SK-N-SH (cell line): Measurements from ENCODE around the gene SPATA6. TPM values are rescaled to one million over a fixed set of nuclear protein-coding genes. Genes with fewer than 3 reads are reported as not detected.

Source experiments
- CTCF ChIA-PET: fragments of 300-600, 350-600 bp; formaldehyde crosslinking; extraction: SDS; loops from one replicate; lab custom pipeline; 2021; lab: Yijun Ruan, JAX
- POLR2A ChIA-PET: fragments of 350-600 bp; sonication (Branson Sonifier 250); formaldehyde crosslinking; extraction: SDS; loops from one replicate; lab custom pipeline; 2020; ENCODE audit warnings: antibody characterized with exemption, inconsistent platforms; lab: Yijun Ruan, JAX
- DNase-seq: peaks from one replicate; pipeline ENCODE4 v3.0.0; 2012
- H2AFZ ChIP-seq: fragments of 200-600 bp; sonication (generic); 2 replicates; pipeline ENCODE4 v1.8.1; 2016; ENCODE audit warnings: antibody characterized with exemption, mild to moderate bottlenecking, low read depth
- H3F3A ChIP-seq: fragments of 200-600 bp; sonication (generic); replicated peaks from 2 replicates; pipeline ENCODE3; 2016; ENCODE audit warnings: antibody characterized with exemption, mild to moderate bottlenecking; ENCODE audit not compliant: insufficient read depth
- H3K27ac ChIP-seq, 2 experiments: fragments of 200-500 bp in 1 of 2; fragments of 200-600 bp in 1 of 2; sonication (Bioruptor generic) in 1 of 2; sonication (generic), shearing (Covaris generic) in 1 of 2; 2 replicates each; pipeline versions ENCODE4 v1.5.1 to v1.6.1; 2014 to 2016; ENCODE audit warnings: low read depth in 2 of 2, inconsistent platforms in 1 of 2, low read length in 1 of 2, mild to moderate bottlenecking in 1 of 2, mixed read lengths in 1 of 2
- H3K27me3 ChIP-seq: fragments of 200-600 bp; sonication (generic), shearing (Covaris generic); 2 replicates; pipeline ENCODE4 v1.6.1; 2016; ENCODE audit warnings: mixed run types; ENCODE audit not compliant: insufficient read depth
- H3K36me3 ChIP-seq, 2 experiments: fragments of 200-500 bp in 1 of 2; fragments of 200-600 bp in 1 of 2; sonication (Bioruptor generic) in 1 of 2; sonication (generic) in 1 of 2; replicated peaks in 1 of 2; 2 replicates each; pipeline versions ENCODE3 to v1.5.1; 2014 to 2016; ENCODE audit warnings: low read length in 1 of 2, mild to moderate bottlenecking in 1 of 2; ENCODE audit not compliant: insufficient read depth in 2 of 2, control insufficient read depth in 1 of 2
- H3K4me1 ChIP-seq, 2 experiments: fragments of 200-500 bp in 1 of 2; fragments of 200-600 bp in 1 of 2; sonication (Bioruptor generic) in 1 of 2; sonication (generic), shearing (Covaris generic) in 1 of 2; 2 replicates each; pipeline versions ENCODE4 v1.5.1 to v1.6.1; 2014 to 2016; ENCODE audit warnings: low read depth in 1 of 2, low read length in 1 of 2, mixed run types in 1 of 2; ENCODE audit not compliant: insufficient read depth in 2 of 2, control insufficient read depth in 1 of 2
- H3K4me2 ChIP-seq: fragments of 200-600 bp; sonication (generic), shearing (Covaris generic); 2 replicates; pipeline ENCODE4 v1.6.1; 2017; ENCODE audit warnings: mixed run types
- H3K4me3 ChIP-seq, 2 experiments: fragments of 200-500 bp in 1 of 2; fragments of 200-600 bp in 1 of 2; sonication (Bioruptor generic) in 1 of 2; sonication (generic), shearing (Covaris generic) in 1 of 2; 2 replicates each; pipeline versions ENCODE4 v1.5.1 to v1.8.1; 2014 to 2016; ENCODE audit warnings: low read depth in 2 of 2, inconsistent platforms in 1 of 2, low read length in 1 of 2, mild to moderate bottlenecking in 1 of 2, mixed read lengths in 1 of 2, moderate library complexity in 1 of 2
- H3K79me2 ChIP-seq: fragments of 200-600 bp; sonication (generic); 2 replicates; pipeline ENCODE4 v1.8.1; 2017; ENCODE audit warnings: mild to moderate bottlenecking; ENCODE audit not compliant: insufficient read depth
- H3K9ac ChIP-seq: fragments of 200-600 bp; sonication (generic); 2 replicates; pipeline ENCODE4 v1.6.1; 2017; ENCODE audit warnings: mixed run types
- H3K9me2 ChIP-seq: fragments of 200-600 bp; sonication (generic); 2 replicates; pipeline ENCODE4 v1.6.1; 2017; ENCODE audit warnings: mixed run types
- H3K9me3 ChIP-seq: fragments of 200-600 bp; sonication (generic); 2 replicates; pipeline ENCODE4 v1.6.1; 2017; ENCODE audit warnings: mixed run types, mild to moderate bottlenecking, moderate library complexity
- H4K20me1 ChIP-seq: fragments of 200-600 bp; sonication (generic); 2 replicates; pipeline ENCODE4 v1.6.1; 2017; ENCODE audit warnings: mild to moderate bottlenecking, mixed run types; ENCODE audit not compliant: insufficient read depth
- EP300 ChIP-seq, 2 experiments: IDR thresholded peaks; 2 replicates each; pipeline versions ENCODE4 v1.4.0 to v1.6.1; 2012; ENCODE audit warnings: borderline replicate concordance in 1 of 2, low read depth in 1 of 2, low read length in 1 of 2
- EZH2phosphoT487 ChIP-seq: fragments of 200-600 bp; sonication (generic); IDR thresholded peaks from 2 replicates; pipeline ENCODE4 v1.6.1; 2017; ENCODE audit warnings: low read depth, mixed run types, mild to moderate bottlenecking, antibody characterized with exemption, moderate library complexity, borderline replicate concordance
- FOSL2 ChIP-seq: IDR thresholded peaks from 2 replicates; pipeline ENCODE4 v1.4.0; 2012; ENCODE audit warnings: low read depth, mild to moderate bottlenecking, moderate library complexity, borderline replicate concordance
- GABPA ChIP-seq: IDR thresholded peaks from 2 replicates; pipeline ENCODE4 v1.4.0; 2012; ENCODE audit warnings: low read depth, mild to moderate bottlenecking
- GATA2 ChIP-seq: sonication (generic); formaldehyde crosslinking; IDR thresholded peaks from 2 replicates; pipeline ENCODE4 v1.5.0; 2020; ENCODE audit warnings: mild to moderate bottlenecking, missing genetic modification reagents
- MEF2A ChIP-seq: IDR thresholded peaks from 2 replicates; pipeline ENCODE4 v1.4.0; 2012; ENCODE audit warnings: low read depth, borderline replicate concordance
- NFIC ChIP-seq: IDR thresholded peaks from 2 replicates; pipeline ENCODE4 v1.4.0; 2012; ENCODE audit warnings: borderline replicate concordance
- NRF1 ChIP-seq: IDR thresholded peaks from 2 replicates; pipeline ENCODE4 v1.6.1; 2012; ENCODE audit warnings: low read depth, mild to moderate bottlenecking, low read length
- RCOR1 ChIP-seq: fragments of 150-350 bp; IDR thresholded peaks from 2 replicates; pipeline ENCODE4 v1.6.1; 2017; ENCODE audit warnings: antibody characterized with exemption, low read length
- RXRA ChIP-seq: IDR thresholded peaks from 2 replicates; pipeline ENCODE4 v1.4.0; 2012; ENCODE audit warnings: low read depth, mild to moderate bottlenecking, borderline replicate concordance
- SIN3A ChIP-seq: IDR thresholded peaks from 2 replicates; pipeline ENCODE4 v1.6.1; 2012; ENCODE audit warnings: low read depth, mild to moderate bottlenecking, low read length, moderate library complexity, borderline replicate concordance
- USF1 ChIP-seq: IDR thresholded peaks from 2 replicates; pipeline ENCODE4 v1.4.0; 2012; ENCODE audit warnings: low read depth, borderline replicate concordance
- YY1 ChIP-seq: IDR thresholded peaks from 2 replicates; pipeline ENCODE4 v1.4.0; 2012; ENCODE audit warnings: low read depth, mild to moderate bottlenecking
- ZBTB33 ChIP-seq: IDR thresholded peaks from 2 replicates; pipeline ENCODE4 v1.4.0; 2012; ENCODE audit warnings: low read depth, borderline replicate concordance
- WGBS: methylation state at CpG from one replicate; pipeline ENCODE4 v1.1.6; 2017; ENCODE audit warnings: low lambda C conversion rate; 5-methylcytosine and 5-hydroxymethylcytosine counted together
- polyA plus RNA-seq, 3 experiments: library from polyadenylated mRNA; depleted of rRNA; stranded (reverse); fragments of >200 nt; gene quantifications; 2 replicates each; pipeline ENCODE4 v1.2.3, GENCODE V29; 2012

SPATA6 gene
- polyA plus RNA-seq, 1 of the 3 experiments (the other 2 are of a cell fraction): 2.4 TPM

- no peak for TF ChIP-seq ZBTB33
- no peak for TF ChIP-seq USF1
Measured at GRCh38 chr1:48500541-48501450, 28.8 kb upstream of the SPATA6 start (continued).

GRCh38 chr1:48499211-48499735 lies 27.3 kb upstream of the SPATA6 start:
- Histone ChIP-seq H3K4me3 (no peak overlapping the region), H4K20me1 (no peaks in the 10 kb centered on the region), H3K4me1 (peaks cover 0 to 6% of the 10 kb centered on the region in 2 experiments; a peak in 1 of 4 replicates), H3K4me2 (no peak overlapping the region), H3F3A (no peaks in the 10 kb centered on the region), H3K36me3 (no peaks in the 10 kb centered on the region), H3K9me3 (no peaks in the 10 kb centered on the region), H3K9me2 (no peaks in the 10 kb centered on the region), H2AFZ (no peak overlapping the region), H3K27me3 (no peaks in the 10 kb centered on the region), H3K79me2 (no peaks in the 10 kb centered on the region), H3K27ac (no peak overlapping the region), H3K9ac (no peak overlapping the region)
- 67% methylated on average over 8 of the region's 8 CpGs for WGBS
- DNase-seq: no peak
- ChIA-PET POLR2A (no interaction called here), CTCF (interaction anchor here (0.7 to 5.0 kb wide), 22 partner anchors 8 to 1849 kb away, joined by 3 to 85 read pairs (median 3); partner anchors contain the start of gene SPATA6)
- TF ChIP-seq RXRA (no peak), EZH2phosphoT487 (no peak), USF1 (no peak), FOSL2 (no peak), SIN3A (no peak), RCOR1 (no peak), EP300 (IDR thresholded peaks at IDR 0.05; ENCODE audit: borderline replicate concordance in 1 of 2, low read depth in 1 of 2, low read length in 1 of 2) (no peak), NRF1 (no peak), MEF2A (no peak), YY1 (no peak), GATA2 (CRISPR knock-in tag) (no peak), GABPA (no peak), NFIC (no peak)
